ENCODE results near the gene PACRG.

Gene PACRG

GRCh38 chr6:163200289-163200688 lies 472.5 kb downstream of the PACRG start:
- Histone ChIP-seq H3K36me3 (ENCODE audit: control insufficient read depth in 1 of 2, insufficient read depth in 2 of 2, low read length in 2 of 2) (no peaks in the 10 kb centered on the region), H3K9me3 (ENCODE audit: control insufficient read depth in 1 of 2, low read length in 2 of 2) (peaks cover 0 to 4% of the 10 kb centered on the region in 2 donors), H3K4me3 (ENCODE audit: low read depth in 1 of 2, low read length in 2 of 2) (no peak overlapping the region), H3K27me3 (ENCODE audit: control insufficient read depth in 1 of 2, insufficient read depth in 2 of 2, low read length in 2 of 2) (no peaks in the 10 kb centered on the region), H3K9ac (ENCODE audit: low read depth in 1 of 2, low read length in 2 of 2) (no peak overlapping the region), H3K27ac (ENCODE audit: low read depth, low read length) (no peak overlapping the region), H3K4me1 (ENCODE audit: control insufficient read depth in 1 of 2, insufficient read depth in 2 of 2, low read length in 2 of 2) (no peaks in the 10 kb centered on the region)

GRCh38 chr6:163200694-163201093 lies 472.9 kb downstream of the PACRG start:
- Histone ChIP-seq H3K36me3 (ENCODE audit: control insufficient read depth in 1 of 2, insufficient read depth in 2 of 2, low read length in 2 of 2) (no peaks in the 10 kb centered on the region), H3K4me1 (ENCODE audit: control insufficient read depth in 1 of 2, insufficient read depth in 2 of 2, low read length in 2 of 2) (no peaks in the 10 kb centered on the region), H3K27ac (ENCODE audit: low read depth, low read length) (no peak overlapping the region), H3K9me3 (ENCODE audit: control insufficient read depth in 1 of 2, low read length in 2 of 2) (peaks cover 0 to 5% of the 10 kb centered on the region in 2 donors), H3K27me3 (ENCODE audit: control insufficient read depth in 1 of 2, insufficient read depth in 2 of 2, low read length in 2 of 2) (no peaks in the 10 kb centered on the region), H3K4me3 (ENCODE audit: low read depth in 1 of 2, low read length in 2 of 2) (no peak overlapping the region), H3K9ac (ENCODE audit: low read depth in 1 of 2, low read length in 2 of 2) (no peak overlapping the region)

- H3K4me3 ChIP-seq (ENCODE audit: low read depth in 1 of 2, low read length in 2 of 2), result no peak overlapping the region
- H3K27ac ChIP-seq (ENCODE audit: low read depth, low read length), result no peak overlapping the region
- no peak overlapping the region for H3K9ac ChIP-seq (ENCODE audit: low read depth in 1 of 2, low read length in 2 of 2)
- H3K4me1 ChIP-seq (ENCODE audit: control insufficient read depth in 1 of 2, insufficient read depth in 2 of 2, low read length in 2 of 2), result no peaks in the 10 kb centered on the region
- no peaks in the 10 kb centered on the region for H3K27me3 ChIP-seq (ENCODE audit: control insufficient read depth in 1 of 2, insufficient read depth in 2 of 2, low read length in 2 of 2)
- H3K36me3 ChIP-seq (ENCODE audit: control insufficient read depth in 1 of 2, insufficient read depth in 2 of 2, low read length in 2 of 2), result no peaks in the 10 kb centered on the region
- H3K9me3 ChIP-seq (ENCODE audit: control insufficient read depth in 1 of 2, low read length in 2 of 2), result peaks cover 0 to 5% of the 10 kb centered on the region in 2 donors
Observed at GRCh38 chr6:163201855-163202254, 474.1 kb downstream of the PACRG start.

DNA sequence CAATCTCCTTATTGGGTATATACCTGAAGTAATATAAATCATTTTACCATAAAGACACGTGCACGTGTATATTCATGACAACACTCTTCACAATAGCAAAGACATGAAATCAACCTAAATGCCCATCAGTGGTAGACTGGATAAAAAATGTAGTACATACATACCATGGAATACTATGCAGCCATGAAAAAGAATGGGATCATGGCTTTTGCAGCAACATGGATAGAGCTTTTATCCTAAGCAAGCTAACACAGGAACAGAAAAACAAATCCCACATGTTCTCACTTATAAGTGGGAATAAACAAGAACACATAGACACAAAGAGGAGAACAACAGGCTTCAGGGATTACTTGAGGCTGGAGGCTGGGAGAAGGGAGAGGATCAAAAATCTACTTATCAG lies 478.4 kb downstream of the PACRG start:
- peaks cover 0 to 5% of the 10 kb centered on the region in 2 donors for H3K9me3 ChIP-seq (ENCODE audit: control insufficient read depth in 1 of 2, low read length in 2 of 2)
- H3K27me3 ChIP-seq (ENCODE audit: control insufficient read depth in 1 of 2, insufficient read depth in 2 of 2, low read length in 2 of 2), result no peaks in the 10 kb centered on the region
- H3K36me3 ChIP-seq (ENCODE audit: control insufficient read depth in 1 of 2, insufficient read depth in 2 of 2, low read length in 2 of 2), result no peaks in the 10 kb centered on the region
- H3K9ac ChIP-seq (ENCODE audit: low read depth in 1 of 2, low read length in 2 of 2), result no peak overlapping the region
- H3K4me1 ChIP-seq (ENCODE audit: control insufficient read depth in 1 of 2, insufficient read depth in 2 of 2, low read length in 2 of 2), result no peaks in the 10 kb centered on the region
- no peak overlapping the region for H3K27ac ChIP-seq (ENCODE audit: low read depth, low read length)
- no peak overlapping the region for H3K4me3 ChIP-seq (ENCODE audit: low read depth in 1 of 2, low read length in 2 of 2)

DNA sequence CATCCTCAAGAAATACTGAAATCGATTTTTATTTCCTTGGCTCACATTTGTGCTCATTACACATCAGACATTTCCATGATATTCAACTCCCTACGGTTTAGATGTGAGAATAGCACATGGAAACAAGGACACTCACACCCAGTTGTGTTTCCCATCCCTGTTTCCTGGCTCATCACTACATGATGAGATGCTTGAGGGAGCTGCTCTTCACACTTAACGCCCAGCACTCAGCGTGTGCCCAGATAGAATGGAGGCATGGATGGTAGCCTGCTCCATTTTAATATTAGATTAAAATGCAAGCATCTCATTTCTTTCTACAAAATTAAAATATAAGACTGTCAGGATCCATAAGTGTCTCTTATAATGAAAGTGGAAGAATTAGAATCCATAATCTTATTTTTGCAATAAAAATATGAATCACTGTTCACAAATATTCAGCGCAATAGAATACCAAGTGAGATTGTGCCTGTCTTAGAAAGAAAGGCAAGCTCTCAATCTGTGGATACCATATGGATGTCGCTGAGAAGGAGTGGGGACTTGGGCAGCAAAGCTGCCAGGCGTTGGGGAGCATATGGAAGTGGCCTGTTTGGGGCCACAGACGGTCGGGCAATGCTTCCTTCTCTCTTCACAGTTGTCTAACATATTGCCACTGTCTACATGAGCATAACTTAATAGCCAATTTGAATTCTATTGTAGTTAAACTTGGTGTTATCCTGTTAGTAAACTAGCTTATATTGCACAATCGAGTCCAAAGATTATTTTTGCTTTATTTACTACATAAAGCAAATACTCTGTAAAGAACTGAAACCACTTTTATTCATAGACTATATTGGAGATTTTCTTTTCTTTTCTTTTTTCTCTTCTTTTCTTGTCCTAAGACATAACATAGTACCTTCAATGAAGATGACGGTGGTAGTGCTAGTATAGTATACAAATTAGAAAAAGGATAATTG lies 479.9 kb downstream of the PACRG start:
- H3K4me3 ChIP-seq (ENCODE audit: low read depth in 1 of 2, low read length in 2 of 2), result no peak overlapping the region
- H3K4me1 ChIP-seq (ENCODE audit: control insufficient read depth in 1 of 2, insufficient read depth in 2 of 2, low read length in 2 of 2), result no peaks in the 10 kb centered on the region
- H3K27me3 ChIP-seq (ENCODE audit: control insufficient read depth in 1 of 2, insufficient read depth in 2 of 2, low read length in 2 of 2), result no peaks in the 10 kb centered on the region
- H3K36me3 ChIP-seq (ENCODE audit: control insufficient read depth in 1 of 2, insufficient read depth in 2 of 2, low read length in 2 of 2), result no peaks in the 10 kb centered on the region
- H3K9me3 ChIP-seq (ENCODE audit: control insufficient read depth in 1 of 2, low read length in 2 of 2), result peaks cover 5 to 8% of the 10 kb centered on the region in 2 donors
- no peak overlapping the region for H3K9ac ChIP-seq (ENCODE audit: low read depth in 1 of 2, low read length in 2 of 2)
- H3K27ac ChIP-seq (ENCODE audit: low read depth, low read length), result no peak overlapping the region

DNA sequence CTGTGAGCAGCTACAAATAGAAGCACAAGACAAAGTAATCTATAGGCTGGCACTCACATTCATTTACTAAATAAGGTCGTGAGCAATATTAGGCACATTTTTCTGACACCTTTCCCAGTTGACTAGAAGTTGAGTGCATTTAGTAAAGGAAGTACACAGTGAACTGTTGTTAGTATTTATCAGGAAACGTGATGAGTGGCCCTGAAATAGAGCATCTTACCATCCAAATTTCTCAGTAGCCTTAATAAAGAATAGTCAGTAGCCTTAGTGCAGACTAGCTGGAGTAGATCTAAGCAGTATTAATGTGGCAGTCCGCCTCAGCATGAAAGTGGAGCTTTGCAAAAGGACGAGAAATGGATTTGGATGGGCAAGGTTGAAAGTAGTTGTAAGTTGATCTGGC lies 481.2 kb downstream of the PACRG start:
- Histone ChIP-seq H3K27me3 (ENCODE audit: control insufficient read depth in 1 of 2, insufficient read depth in 2 of 2, low read length in 2 of 2) (no peaks in the 10 kb centered on the region), H3K27ac (ENCODE audit: low read depth, low read length) (no peak overlapping the region), H3K36me3 (ENCODE audit: control insufficient read depth in 1 of 2, insufficient read depth in 2 of 2, low read length in 2 of 2) (no peaks in the 10 kb centered on the region), H3K9me3 (ENCODE audit: control insufficient read depth in 1 of 2, low read length in 2 of 2) (peaks cover 8% of the 10 kb centered on the region in 2 donors), H3K9ac (ENCODE audit: low read depth in 1 of 2, low read length in 2 of 2) (no peak overlapping the region), H3K4me3 (ENCODE audit: low read depth in 1 of 2, low read length in 2 of 2) (no peak overlapping the region), H3K4me1 (ENCODE audit: control insufficient read depth in 1 of 2, insufficient read depth in 2 of 2, low read length in 2 of 2) (no peaks in the 10 kb centered on the region)

DNA sequence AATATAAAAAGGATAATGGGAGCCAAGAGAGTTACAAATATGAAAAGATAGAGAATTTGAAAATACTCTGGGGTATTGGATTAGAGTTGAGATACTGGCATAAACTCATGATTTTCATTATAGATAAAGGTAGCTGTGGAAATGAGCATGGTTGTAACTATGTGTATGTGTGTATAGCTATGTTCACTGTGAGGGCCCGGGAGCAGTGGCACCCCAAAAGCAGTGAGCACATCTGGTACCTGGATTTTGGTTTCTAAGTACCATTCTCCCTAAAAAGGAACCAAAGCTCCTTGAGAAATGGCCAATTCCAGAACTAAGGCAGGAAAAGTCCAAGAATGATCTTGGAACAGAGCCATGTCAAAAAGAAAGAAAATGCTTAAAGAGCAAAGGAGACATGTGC lies 484.3 kb downstream of the PACRG start:
- Histone ChIP-seq H3K36me3 (ENCODE audit: control insufficient read depth in 1 of 2, insufficient read depth in 2 of 2, low read length in 2 of 2) (no peaks in the 10 kb centered on the region), H3K27me3 (ENCODE audit: control insufficient read depth in 1 of 2, insufficient read depth in 2 of 2, low read length in 2 of 2) (no peaks in the 10 kb centered on the region), H3K27ac (ENCODE audit: low read depth, low read length) (no peak overlapping the region), H3K9me3 (ENCODE audit: control insufficient read depth in 1 of 2, low read length in 2 of 2) (peaks cover 2 to 8% of the 10 kb centered on the region in 2 donors), H3K4me1 (ENCODE audit: control insufficient read depth in 1 of 2, insufficient read depth in 2 of 2, low read length in 2 of 2) (no peaks in the 10 kb centered on the region), H3K9ac (ENCODE audit: low read depth in 1 of 2, low read length in 2 of 2) (no peak overlapping the region), H3K4me3 (ENCODE audit: low read depth in 1 of 2, low read length in 2 of 2) (no peak overlapping the region)

DNA sequence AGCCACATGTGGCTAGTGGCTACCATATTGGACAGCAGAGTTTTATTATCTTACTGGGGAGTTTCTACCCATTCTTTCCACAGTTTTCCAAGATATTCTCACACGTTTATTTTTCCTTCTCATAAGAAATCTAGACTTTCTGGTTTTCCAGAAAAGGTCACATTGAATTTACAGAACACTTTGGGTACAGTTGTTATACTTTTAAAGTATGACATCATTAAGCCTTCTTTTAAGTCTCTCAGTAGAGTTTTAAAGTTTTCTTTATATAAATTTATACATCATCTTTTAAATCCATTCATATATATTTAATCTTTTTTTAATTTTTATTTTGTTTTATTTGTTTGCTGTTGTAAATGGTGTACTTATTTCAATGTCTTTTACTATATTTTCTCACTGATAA lies 486.5 kb downstream of the PACRG start:
- Histone ChIP-seq H3K4me3 (ENCODE audit: low read depth in 1 of 2, low read length in 2 of 2) (no peak overlapping the region), H3K36me3 (ENCODE audit: control insufficient read depth in 1 of 2, insufficient read depth in 2 of 2, low read length in 2 of 2) (no peaks in the 10 kb centered on the region), H3K9ac (ENCODE audit: low read depth in 1 of 2, low read length in 2 of 2) (no peak overlapping the region), H3K27me3 (ENCODE audit: control insufficient read depth in 1 of 2, insufficient read depth in 2 of 2, low read length in 2 of 2) (no peaks in the 10 kb centered on the region), H3K4me1 (ENCODE audit: control insufficient read depth in 1 of 2, insufficient read depth in 2 of 2, low read length in 2 of 2) (no peaks in the 10 kb centered on the region), H3K9me3 (ENCODE audit: control insufficient read depth in 1 of 2, low read length in 2 of 2) (peaks cover 2 to 8% of the 10 kb centered on the region in 2 donors), H3K27ac (ENCODE audit: low read depth, low read length) (no peak overlapping the region)

DNA sequence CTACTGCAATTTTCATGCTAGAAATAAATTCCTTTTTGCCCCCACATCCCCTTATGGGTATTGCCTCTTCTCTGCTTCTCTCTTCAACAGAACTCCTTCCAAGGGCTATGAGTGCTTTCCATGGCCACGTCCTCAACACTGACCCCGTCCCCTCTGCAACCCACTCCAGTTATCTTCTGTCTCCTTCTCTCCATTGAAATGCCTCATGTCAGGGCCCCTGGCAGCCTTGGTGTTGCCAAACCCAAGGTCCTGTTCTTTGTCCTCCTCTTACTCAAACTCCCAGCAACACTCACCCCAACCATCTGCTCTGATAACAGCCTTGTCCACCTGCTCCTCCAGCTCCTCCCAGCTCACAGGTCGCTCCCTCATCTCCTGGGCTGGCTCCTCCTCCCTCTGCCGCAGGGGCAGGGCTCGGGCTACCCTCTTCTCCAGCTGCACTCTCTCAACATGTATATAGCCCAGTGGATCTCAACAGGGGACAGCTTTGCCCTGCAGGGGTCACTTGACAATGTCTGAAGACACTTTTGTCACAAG lies 490.7 kb downstream of the PACRG start:
- Histone ChIP-seq H3K36me3 (ENCODE audit: control insufficient read depth in 1 of 2, insufficient read depth in 2 of 2, low read length in 2 of 2) (no peaks in the 10 kb centered on the region), H3K4me1 (ENCODE audit: control insufficient read depth in 1 of 2, insufficient read depth in 2 of 2, low read length in 2 of 2) (no peaks in the 10 kb centered on the region), H3K9me3 (ENCODE audit: control insufficient read depth in 1 of 2, low read length in 2 of 2) (peaks cover 0 to under 1% of the 10 kb centered on the region in 2 donors), H3K9ac (ENCODE audit: low read depth in 1 of 2, low read length in 2 of 2) (no peak overlapping the region), H3K27me3 (ENCODE audit: control insufficient read depth in 1 of 2, insufficient read depth in 2 of 2, low read length in 2 of 2) (no peaks in the 10 kb centered on the region), H3K4me3 (ENCODE audit: low read depth in 1 of 2, low read length in 2 of 2) (no peak overlapping the region), H3K27ac (ENCODE audit: low read depth, low read length) (no peak overlapping the region)

DNA sequence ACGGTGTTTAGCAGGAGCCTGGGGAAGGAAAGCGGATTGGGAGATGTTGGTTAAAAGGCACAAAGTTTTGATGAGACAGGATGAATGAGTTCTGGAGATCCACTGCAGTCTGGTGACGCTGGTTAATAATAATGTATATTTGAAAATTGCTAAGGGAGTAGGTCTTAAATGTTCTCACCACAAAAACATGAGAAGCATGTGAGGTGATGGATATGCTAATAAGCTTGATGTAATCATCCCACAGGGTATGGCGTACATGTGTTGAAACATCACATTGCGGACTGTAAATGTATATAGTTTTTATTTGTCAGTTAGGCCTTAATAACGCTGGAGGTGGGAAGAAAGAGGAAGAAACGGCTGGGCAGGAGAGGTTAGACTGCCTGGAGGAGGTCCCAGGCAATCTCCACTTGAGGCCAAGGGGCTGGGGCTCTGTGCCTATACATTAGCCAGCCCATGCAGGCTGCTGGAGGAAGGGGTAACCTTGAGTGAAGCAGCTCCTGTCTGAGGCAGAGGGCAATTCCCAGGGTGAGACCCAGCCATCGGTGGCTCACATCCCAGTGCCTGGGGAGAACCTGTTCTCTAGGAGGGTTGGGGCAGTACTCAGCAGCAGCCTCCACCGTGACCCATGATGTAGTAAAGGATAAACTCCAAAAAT lies 498.5 kb downstream of the PACRG start:
- H3K4me3 ChIP-seq (ENCODE audit: low read depth in 1 of 2, low read length in 2 of 2), result no peak overlapping the region
- no peaks in the 10 kb centered on the region for H3K36me3 ChIP-seq (ENCODE audit: control insufficient read depth in 1 of 2, insufficient read depth in 2 of 2, low read length in 2 of 2)
- no peak overlapping the region for H3K9ac ChIP-seq (ENCODE audit: low read depth in 1 of 2, low read length in 2 of 2)
- no peaks in the 10 kb centered on the region for H3K27me3 ChIP-seq (ENCODE audit: control insufficient read depth in 1 of 2, insufficient read depth in 2 of 2, low read length in 2 of 2)
- H3K4me1 ChIP-seq (ENCODE audit: control insufficient read depth in 1 of 2, insufficient read depth in 2 of 2, low read length in 2 of 2), result no peaks in the 10 kb centered on the region
- peaks cover 0 to 3% of the 10 kb centered on the region in 2 donors for H3K9me3 ChIP-seq (ENCODE audit: control insufficient read depth in 1 of 2, low read length in 2 of 2)
- no peak overlapping the region for H3K27ac ChIP-seq (ENCODE audit: low read depth, low read length)
